Measurements from ENCODE around the gene ELAC2.

Gene ELAC2

GRCh38 chr17:13017655-13018459 is at the start of gene ELAC2:
Gene ELAC2, minus strand, starts transcription at chr17:13018027. Its CDS starts 80 bp downstream, at chr17:13017947.
- DNase-seq = peak; percentile 99 to 100

GRCh38 chr17:13065032-13065431 is 47.2 kb upstream of the ELAC2 start:
- no peak for DNase-seq

- DNase-seq = no peak
Measured at GRCh38 chr17:13055131-13055530, 37.3 kb upstream of the ELAC2 start.

- no peak for DNase-seq
Measured at GRCh38 chr17:13054666-13055065, 36.8 kb upstream of the ELAC2 start.

- no peak for DNase-seq
Measured at GRCh38 chr17:13051915-13052314, 34.1 kb upstream of the ELAC2 start.

- no peak for DNase-seq
Measured at GRCh38 chr17:13047011-13047606, 29.3 kb upstream of the ELAC2 start.

GRCh38 chr17:13046361-13046760 is 28.5 kb upstream of the ELAC2 start:
- DNase-seq = no peak

- no peak for DNase-seq
Measured at GRCh38 chr17:13044572-13045065, 26.8 kb upstream of the ELAC2 start.

- no peak for DNase-seq
Measured at GRCh38 chr17:13038931-13039665, 21.3 kb upstream of the ELAC2 start.

GRCh38 chr17:13036751-13037150 is 18.9 kb upstream of the ELAC2 start:
- DNase-seq = no peak

- no peak for DNase-seq
Measured at GRCh38 chr17:13035420-13035819, 17.6 kb upstream of the ELAC2 start.

- DNase-seq = peak in 1 of 2 experiments; percentile 53
Measured at GRCh38 chr17:13031718-13032350, 14.0 kb upstream of the ELAC2 start.

- DNase-seq = peak in 1 of 2 experiments; percentile 47
Measured at GRCh38 chr17:13030459-13031300, 12.9 kb upstream of the ELAC2 start.

- DNase-seq = no peak
Measured at GRCh38 chr17:13030056-13030455, 12.2 kb upstream of the ELAC2 start.

- DNase-seq = no peak
Measured at GRCh38 chr17:13029340-13029739, 11.5 kb upstream of the ELAC2 start.

- DNase-seq = no peak
Measured at GRCh38 chr17:13027246-13027645, 9.4 kb upstream of the ELAC2 start.

- no peak for DNase-seq
Measured at GRCh38 chr17:13025687-13026086, 7.9 kb upstream of the ELAC2 start.

- DNase-seq = no peak
Measured at GRCh38 chr17:13025258-13025627, 7.4 kb upstream of the ELAC2 start.

GRCh38 chr17:13024526-13025257 is 6.9 kb upstream of the ELAC2 start:
- peak in 1 of 2 experiments; percentile 65 for DNase-seq

- no peak for DNase-seq
Measured at GRCh38 chr17:13024016-13024415, 6.2 kb upstream of the ELAC2 start.

GRCh38 chr17:13016881-13017654 is 759 bp downstream of the ELAC2 start:
- no peak for DNase-seq
